GM12892 (cell line): ENCODE results near the gene ZNF410. TPM values are rescaled to one million over a fixed set of nuclear protein-coding genes. Genes with fewer than 3 reads are reported as not detected.
"Not testable (repeated sequence)": the region's sequence is repeated elsewhere in the genome, so short reads cannot be mapped to it uniquely, and the experiment has no call there.

Experiments
- DNase-seq: peaks from one replicate; pipeline ENCODE4 v3.0.0; 2011; ENCODE audit not compliant: insufficient read length
- FAIRE-seq: peaks from 2 replicates; lab custom pipeline; 2011; peaks lifted over from hg19 to GRCh38; lab: Jason Lieb, UNC
- POLR2A ChIP-seq: IDR thresholded peaks from 2 replicates; pipeline ENCODE4 v1.6.1; 2011; ENCODE audit warnings: low read depth, low read length, control low read depth
- POLR2AphosphoS5 ChIP-seq: IDR thresholded peaks from 2 replicates; pipeline ENCODE4 v1.6.1; 2011; ENCODE audit warnings: low read depth, low read length, control low read depth
- TAF1 ChIP-seq: IDR thresholded peaks from 2 replicates; pipeline ENCODE4 v1.6.1; 2011; ENCODE audit warnings: low read depth, mild to moderate bottlenecking, control low read depth, low read length, borderline replicate concordance
- polyA plus RNA-seq: library from polyadenylated mRNA; unstranded; fragments of >200 nt; gene quantifications from one replicate; pipeline ENCODE4 v1.2.1, GENCODE V29; 2012; ENCODE audit warnings: missing spikeins, inconsistent platforms; ENCODE audit not compliant: missing spikeins

Gene ZNF410, protein sequence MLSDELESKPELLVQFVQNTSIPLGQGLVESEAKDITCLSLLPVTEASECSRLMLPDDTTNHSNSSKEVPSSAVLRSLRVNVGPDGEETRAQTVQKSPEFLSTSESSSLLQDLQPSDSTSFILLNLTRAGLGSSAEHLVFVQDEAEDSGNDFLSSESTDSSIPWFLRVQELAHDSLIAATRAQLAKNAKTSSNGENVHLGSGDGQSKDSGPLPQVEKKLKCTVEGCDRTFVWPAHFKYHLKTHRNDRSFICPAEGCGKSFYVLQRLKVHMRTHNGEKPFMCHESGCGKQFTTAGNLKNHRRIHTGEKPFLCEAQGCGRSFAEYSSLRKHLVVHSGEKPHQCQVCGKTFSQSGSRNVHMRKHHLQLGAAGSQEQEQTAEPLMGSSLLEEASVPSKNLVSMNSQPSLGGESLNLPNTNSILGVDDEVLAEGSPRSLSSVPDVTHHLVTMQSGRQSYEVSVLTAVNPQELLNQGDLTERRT
- polyA plus RNA-seq = 27.1 TPM

- FAIRE-seq = peak; percentile 97
- peak; percentile 80 for DNase-seq
- peak; percentile 84; the same call in 1 of the 2 replicates for TF ChIP-seq POLR2A
- peak; percentile 59; the same call in 1 of the 2 replicates for TF ChIP-seq POLR2AphosphoS5
- TF ChIP-seq TAF1 = peak; percentile 50; the same call in 1 of the 2 replicates
Observed at GRCh38 chr14:73886449-73887317, at the start of gene ZNF410. Gene ZNF410 (plus strand): TSS chr14:73886859. CDS start chr14:73892176, 5,317 bp downstream.

DNA sequence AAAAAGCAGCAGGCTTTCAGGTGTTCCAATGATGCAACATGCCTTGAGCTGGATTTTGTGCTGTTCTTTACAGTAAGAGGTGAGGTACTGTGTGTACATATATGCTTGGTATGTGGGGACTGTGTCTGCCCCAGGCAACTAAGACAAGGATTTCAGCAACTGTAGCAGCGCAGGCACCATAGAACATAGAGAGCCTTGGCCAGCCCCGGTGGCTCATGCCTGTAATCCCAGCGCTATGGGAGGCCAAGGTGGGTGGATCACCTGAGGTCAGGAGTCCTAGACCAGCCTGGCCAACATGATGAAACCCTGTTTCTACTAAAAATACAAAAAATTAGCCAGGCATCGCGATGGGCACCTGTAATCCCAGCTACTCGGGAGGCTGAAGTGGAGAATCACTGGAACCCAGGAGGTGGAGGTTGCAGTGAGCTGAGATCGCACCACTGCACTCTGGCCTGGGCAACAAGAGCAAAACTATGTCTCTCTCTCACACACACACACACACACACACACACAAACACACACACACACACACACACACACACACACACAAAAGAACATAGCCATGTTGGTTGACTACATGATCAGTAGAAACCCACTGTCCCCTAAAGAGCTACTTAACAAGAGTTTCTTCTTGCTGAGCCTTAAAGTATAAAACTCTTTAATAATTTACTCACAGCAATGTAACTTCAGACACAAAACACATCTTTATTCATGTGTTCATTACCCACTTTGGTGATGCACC, 48.2 kb upstream of the ZNF410 start:
- DNase-seq, FAIRE-seq: not testable (repeated sequence)

GRCh38 chr14:73842201-73842600, 44.5 kb upstream of the ZNF410 start:
- DNase-seq (no peak), FAIRE-seq (no peak)
- no peak for TF ChIP-seq TAF1
- TF ChIP-seq POLR2A = no peak
- TF ChIP-seq POLR2AphosphoS5 = no peak

GRCh38 chr14:73842851-73843250, 43.8 kb upstream of the ZNF410 start:
- no peak for FAIRE-seq
- TF ChIP-seq POLR2AphosphoS5 = no peak
- TF ChIP-seq POLR2A = no peak
- no peak for TF ChIP-seq TAF1

DNA sequence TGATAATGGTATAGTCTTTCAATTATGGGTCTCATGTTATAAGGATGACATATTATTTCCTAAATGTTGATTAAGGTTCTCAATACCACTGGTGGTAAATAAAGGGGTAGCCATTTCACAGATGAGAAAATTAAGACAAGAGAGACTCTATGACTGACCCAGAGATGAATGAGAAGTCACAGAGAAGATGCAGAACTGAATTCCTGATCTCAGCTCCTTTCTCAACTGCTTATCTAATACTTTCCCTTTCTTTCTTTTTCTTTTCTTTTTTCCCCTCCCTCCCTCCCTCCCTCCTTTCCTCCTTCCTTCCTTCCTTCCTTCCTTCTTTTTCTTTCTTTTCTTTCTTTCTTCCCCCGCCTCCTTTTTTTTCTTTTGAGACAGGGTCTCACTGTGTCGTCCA, 43.4 kb upstream of the ZNF410 start:
- FAIRE-seq = no peak
- TF ChIP-seq POLR2A (no peak), TAF1 (no peak), POLR2AphosphoS5 (no peak)
- no peak for DNase-seq

More at GRCh38 chr14:73842851-73843250, 43.8 kb upstream of the ZNF410 start:
- no peak for DNase-seq

DNA sequence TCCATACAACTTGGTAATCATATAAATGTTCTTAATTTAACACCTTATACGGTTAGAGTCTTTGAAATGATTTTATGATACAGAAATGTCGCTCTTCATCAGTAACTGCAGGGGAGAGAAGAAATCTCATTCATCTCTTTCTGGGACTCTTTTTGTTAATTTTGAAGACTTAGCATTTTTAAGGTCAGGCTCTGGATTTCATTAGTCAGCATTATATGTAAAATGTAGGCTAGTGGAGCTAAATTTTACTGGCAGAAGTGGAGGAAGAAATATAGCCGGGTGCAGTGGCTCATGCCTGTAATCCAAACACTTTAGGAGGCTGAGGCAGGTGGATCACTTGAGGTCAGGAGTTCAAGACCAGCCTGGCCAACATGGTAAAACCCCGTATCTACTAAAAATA, 39.7 kb upstream of the ZNF410 start:
- TF ChIP-seq POLR2A = no peak
- TF ChIP-seq TAF1 = no peak
- TF ChIP-seq POLR2AphosphoS5 = no peak
- FAIRE-seq (no peak), DNase-seq (no peak)

- DNase-seq (no peak), FAIRE-seq (no peak)
- TF ChIP-seq POLR2A (no peak), TAF1 (no peak), POLR2AphosphoS5 (no peak)
Observed at GRCh38 chr14:73851000-73851399, 35.7 kb upstream of the ZNF410 start.

DNA sequence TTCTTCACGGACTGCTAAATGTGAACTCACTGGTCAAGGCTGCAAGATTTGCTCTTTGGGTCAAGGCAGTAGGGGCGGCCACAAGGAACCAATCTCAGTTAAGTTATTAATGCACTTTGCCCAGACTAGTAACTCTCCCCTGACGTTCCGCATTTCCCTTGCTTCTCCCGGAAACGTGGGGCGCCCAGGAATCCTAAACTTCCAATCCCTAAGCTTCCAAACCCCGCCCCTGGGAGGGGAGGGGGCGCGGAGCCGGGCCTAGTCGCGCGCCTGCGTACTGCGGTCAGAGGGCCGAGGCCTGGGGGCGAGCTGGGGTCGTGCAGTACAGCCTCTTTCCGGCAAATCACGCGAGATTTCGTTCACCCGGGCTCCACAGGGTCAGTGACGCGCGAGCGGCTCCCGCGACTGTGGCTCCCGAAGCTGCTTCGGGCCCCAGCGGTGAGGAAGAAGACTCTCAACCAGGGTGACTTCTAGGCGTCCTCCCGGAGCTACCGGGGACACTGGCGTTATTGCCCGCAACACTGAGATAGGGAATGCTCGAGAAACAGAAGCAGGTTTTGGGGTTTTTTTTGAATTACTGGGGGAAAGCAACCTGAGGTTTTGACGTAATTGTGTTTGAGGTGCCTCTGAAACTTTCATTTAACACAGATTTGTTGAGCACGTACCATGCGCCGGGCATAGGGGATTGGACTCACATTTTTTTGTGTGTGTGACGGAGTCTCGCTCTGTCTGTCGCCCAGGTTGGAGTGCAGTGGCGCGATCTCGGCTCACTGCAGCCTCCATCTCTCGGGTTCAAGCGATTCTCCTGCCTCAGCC, 34.9 kb upstream of the ZNF410 start, which contains the start of gene PTGR2:
PTGR2 (plus strand) TSS at position 265 of the 816 bp plus-strand sequence. CDS start 7,032 bp downstream, outside the sequence.
- peak; percentile 89 for DNase-seq
- peak; percentile 95 for FAIRE-seq
- peak; percentile 92 for TF ChIP-seq POLR2AphosphoS5
- peak; percentile 93 for TF ChIP-seq POLR2A
- TF ChIP-seq TAF1 = peak; percentile 89; the same call in 1 of the 2 replicates

GRCh38 chr14:73859145-73859544, 27.5 kb upstream of the ZNF410 start:
- DNase-seq (no peak), FAIRE-seq (peak; percentile 5)
- TF ChIP-seq POLR2A = no peak

DNA sequence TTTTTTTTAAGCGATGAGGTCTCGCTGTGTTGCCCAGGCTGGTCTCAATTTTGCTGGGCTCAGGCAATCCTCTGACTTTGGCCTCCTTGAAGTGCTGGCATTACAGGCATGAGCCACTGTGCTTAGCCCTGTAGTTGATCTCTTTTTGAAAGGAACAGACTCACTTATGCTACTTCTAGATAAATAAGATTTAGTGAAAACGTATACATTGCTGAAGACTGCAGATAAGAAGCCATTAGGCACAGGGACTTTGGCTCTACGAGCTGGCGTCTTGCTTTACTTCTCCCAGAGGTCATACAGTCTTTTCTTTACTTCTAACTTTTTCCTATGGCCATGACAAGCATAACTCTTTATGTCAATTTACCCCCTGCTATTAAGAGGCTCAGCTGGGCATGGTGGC, 25.6 kb upstream of the ZNF410 start:
- no peak for FAIRE-seq
- no peak for DNase-seq
- TF ChIP-seq POLR2A (no peak), POLR2AphosphoS5 (no peak), TAF1 (no peak)

GRCh38 chr14:73862480-73862879, 24.2 kb upstream of the ZNF410 start:
- FAIRE-seq (no peak), DNase-seq (no peak)
- TF ChIP-seq POLR2A (no peak), TAF1 (no peak), POLR2AphosphoS5 (no peak)
